BJ (cell line): ENCODE results near the gene PON3. TPM values are rescaled to one million over a fixed set of nuclear protein-coding genes. Genes with fewer than 3 reads are reported as not detected.

Experiments used
- CTCF ChIA-PET: fragments of 350-600 bp; formaldehyde crosslinking; extraction: SDS; loops from one replicate; lab custom pipeline; 2021; ENCODE audit warnings: antibody characterized with exemption, inconsistent platforms; lab: Yijun Ruan, JAX
- POLR2A ChIA-PET: fragments of 300-600 bp; sonication (Branson Sonifier 250); formaldehyde crosslinking; extraction: SDS; loops from one replicate; lab custom pipeline; 2021; ENCODE audit warnings: antibody characterized with exemption; lab: Charles Lee
- DNase-seq: peaks from one replicate; pipeline ENCODE4 v3.0.0-alpha.2; 2011; ENCODE audit warnings: low read depth
- H3K27me3 ChIP-seq: 2 replicates; pipeline ENCODE4 v1.6.0; 2011; ENCODE audit warnings: low read length; ENCODE audit not compliant: control insufficient read depth, insufficient read depth
- H3K36me3 ChIP-seq: 2 replicates; pipeline ENCODE4 v1.5.1; 2011; ENCODE audit warnings: low read length; ENCODE audit not compliant: control insufficient read depth, insufficient read depth
- H3K4me3 ChIP-seq: 2 replicates; pipeline ENCODE4 v1.5.1; 2011; ENCODE audit warnings: low read depth, mild to moderate bottlenecking, control low read depth, low read length
- CTCF ChIP-seq: IDR thresholded peaks from 2 replicates; pipeline ENCODE4 v1.5.1; 2011; ENCODE audit warnings: low read depth, mild to moderate bottlenecking, control low read depth, inconsistent platforms, low read length, moderate library complexity; ENCODE audit not compliant: insufficient read depth
- polyA plus RNA-seq: library from polyadenylated mRNA; depleted of rRNA; stranded (reverse); fragments of >200 nt; gene quantifications from 2 replicates; pipeline ENCODE4 v1.2.3, GENCODE V29; 2011

Gene PON3
- polyA plus RNA-seq, 1 experiment, result not detected

DNA sequence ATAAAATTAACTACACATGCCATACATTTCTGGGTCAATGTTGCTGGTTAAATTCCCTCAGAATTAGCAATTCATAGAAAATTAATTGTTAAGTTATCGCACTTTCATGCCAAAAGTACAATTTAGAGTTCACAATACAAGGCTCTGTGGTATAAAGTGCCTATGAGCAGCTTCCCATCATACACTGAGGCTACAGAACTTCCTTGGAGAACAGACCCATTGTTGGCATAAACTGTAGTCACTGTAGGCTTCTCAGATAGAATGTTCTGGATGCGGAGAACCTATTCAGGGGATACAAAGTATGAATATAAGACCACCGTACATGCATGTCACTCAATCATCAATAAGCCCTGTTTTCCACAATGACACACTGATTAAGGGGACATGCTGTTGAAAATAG, 9.0 kb upstream of the PON3 start:
- no peaks in the 10 kb centered on the region for H3K27me3 ChIP-seq
- H3K36me3 ChIP-seq, result 0 out of 2 replicates have a peak, but pooled peaks cover 2% of the 10 kb centered on the region
- ChIA-PET CTCF (interaction anchor here (1.1 kb wide), 1 partner anchor 71 kb away, joined by 3 read pairs; no protein-coding TSS in a partner anchor), POLR2A (interaction anchor here (0.7 kb wide), 1 partner anchor 66 kb away, joined by 5 read pairs; no protein-coding TSS in a partner anchor)
- no peak for DNase-seq
- H3K4me3 ChIP-seq, result no peak overlapping the region
- no peak for TF ChIP-seq CTCF

GRCh38 chr7:95404316-95404865, 8.2 kb upstream of the PON3 start:
- POLR2A ChIA-PET, result no interaction called here
- no peak for DNase-seq
- H3K27me3 ChIP-seq, result no peaks in the 10 kb centered on the region
- CTCF ChIA-PET, result no interaction called here
- no peak overlapping the region for H3K4me3 ChIP-seq
- no peak for TF ChIP-seq CTCF
- H3K36me3 ChIP-seq, result 0 out of 2 replicates have a peak, but pooled peaks cover 2% of the 10 kb centered on the region

GRCh38 chr7:95398155-95398940, 2.2 kb upstream of the PON3 start:
- CTCF ChIA-PET, result no interaction called here
- POLR2A ChIA-PET, result no interaction called here
- Histone ChIP-seq H3K36me3 (no peaks in the 10 kb centered on the region), H3K4me3 (no peak overlapping the region), H3K27me3 (peaks cover 2% of the 10 kb centered on the region; the same call in 1 of the 2 replicates)
- DNase-seq, result no peak
- no peak for TF ChIP-seq CTCF

GRCh38 chr7:95397381-95397780, 1.2 kb upstream of the PON3 start:
- Histone ChIP-seq H3K36me3 (no peaks in the 10 kb centered on the region), H3K4me3 (no peak overlapping the region), H3K27me3 (peaks cover 2% of the 10 kb centered on the region; the same call in 1 of the 2 replicates)
- ChIA-PET POLR2A (no interaction called here), CTCF (no interaction called here)
- DNase-seq, result no peak
- TF ChIP-seq CTCF, result no peak

DNA sequence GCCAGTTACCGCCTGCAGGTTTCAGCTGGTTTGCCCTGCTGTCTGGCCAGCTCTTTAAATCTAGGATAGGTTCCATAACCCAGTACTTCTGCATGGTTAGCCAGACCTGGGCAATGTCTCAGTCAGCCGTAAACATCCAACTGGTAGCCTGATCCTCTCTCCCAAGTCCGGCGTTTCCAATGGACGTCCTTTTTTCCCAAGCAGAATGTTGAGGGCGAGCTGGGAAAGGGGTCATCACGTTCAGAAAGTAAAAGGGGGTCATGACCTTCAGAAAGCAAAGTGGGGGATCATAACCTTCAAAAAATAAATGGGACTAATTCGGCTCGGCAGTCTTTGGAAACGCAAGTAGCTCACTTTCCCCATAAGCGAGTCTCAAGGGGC, 430 bp downstream of the PON3 start:
- H3K36me3 ChIP-seq, result no peaks in the 10 kb centered on the region
- POLR2A ChIA-PET, result no interaction called here

More for the DNA sequence above, 430 bp downstream of the PON3 start:
- peaks cover 2% of the 10 kb centered on the region; the same call in 1 of the 2 replicates for H3K27me3 ChIP-seq
- DNase-seq, result no peak
- CTCF ChIA-PET, result interaction anchor here (0.8 to 1.5 kb wide), 2 partner anchors 81 to 342 kb away, joined by 3 to 4 read pairs; no protein-coding TSS in a partner anchor
- TF ChIP-seq CTCF, result no peak
- H3K4me3 ChIP-seq, result no peak overlapping the region
